ENCODE data around the gene PAPPA.

PAPPA gene

DNA sequence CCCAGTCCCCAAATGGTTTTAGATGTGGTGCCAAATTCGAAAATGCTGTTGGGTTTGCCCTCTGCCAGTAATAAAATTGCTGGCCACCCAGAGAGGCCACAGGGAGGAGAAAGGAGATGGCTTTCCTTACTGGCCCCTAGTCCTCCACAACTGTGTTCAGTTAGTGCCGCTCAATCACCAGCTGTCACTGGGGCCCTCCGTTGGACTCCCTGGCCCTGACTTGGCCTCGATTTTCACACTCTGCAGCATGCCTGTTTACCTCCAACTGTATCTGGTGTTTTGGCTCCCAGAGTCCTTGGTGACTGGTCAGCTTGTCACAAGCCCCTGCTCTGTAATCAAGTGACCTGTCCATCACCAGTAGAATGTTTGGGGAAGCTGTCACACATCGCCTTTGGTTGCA is 97.8 kb downstream of the PAPPA start:
- H3K4me3 ChIP-seq (ENCODE audit: low read length) = no peak overlapping the region
- TF ChIP-seq, protein P1, sequence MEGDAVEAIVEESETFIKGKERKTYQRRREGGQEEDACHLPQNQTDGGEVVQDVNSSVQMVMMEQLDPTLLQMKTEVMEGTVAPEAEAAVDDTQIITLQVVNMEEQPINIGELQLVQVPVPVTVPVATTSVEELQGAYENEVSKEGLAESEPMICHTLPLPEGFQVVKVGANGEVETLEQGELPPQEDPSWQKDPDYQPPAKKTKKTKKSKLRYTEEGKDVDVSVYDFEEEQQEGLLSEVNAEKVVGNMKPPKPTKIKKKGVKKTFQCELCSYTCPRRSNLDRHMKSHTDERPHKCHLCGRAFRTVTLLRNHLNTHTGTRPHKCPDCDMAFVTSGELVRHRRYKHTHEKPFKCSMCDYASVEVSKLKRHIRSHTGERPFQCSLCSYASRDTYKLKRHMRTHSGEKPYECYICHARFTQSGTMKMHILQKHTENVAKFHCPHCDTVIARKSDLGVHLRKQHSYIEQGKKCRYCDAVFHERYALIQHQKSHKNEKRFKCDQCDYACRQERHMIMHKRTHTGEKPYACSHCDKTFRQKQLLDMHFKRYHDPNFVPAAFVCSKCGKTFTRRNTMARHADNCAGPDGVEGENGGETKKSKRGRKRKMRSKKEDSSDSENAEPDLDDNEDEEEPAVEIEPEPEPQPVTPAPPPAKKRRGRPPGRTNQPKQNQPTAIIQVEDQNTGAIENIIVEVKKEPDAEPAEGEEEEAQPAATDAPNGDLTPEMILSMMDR (conservative IDR thresholded peaks at IDR 0.05; ENCODE audit: low read depth, low read length) = no peak
- DNase-seq (ENCODE audit: low read depth) = no peak

DNA sequence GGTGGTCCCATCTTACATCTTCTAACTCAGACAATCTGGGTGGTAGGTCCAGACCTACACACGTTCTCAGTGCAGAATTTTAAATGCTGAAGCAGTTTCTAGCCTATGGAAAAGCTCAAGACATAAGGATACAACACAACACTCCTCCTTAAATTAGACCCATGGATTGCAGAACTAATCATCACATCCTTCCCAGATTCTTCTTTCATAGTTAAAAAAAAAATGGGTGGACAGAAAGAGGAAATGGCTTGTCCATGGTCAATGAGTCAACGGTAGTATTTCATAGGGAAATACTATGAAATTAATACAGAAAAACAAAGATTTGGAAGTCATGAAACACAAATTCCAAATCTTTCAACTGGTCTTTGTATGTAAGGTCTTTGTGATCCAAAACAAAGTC is 106.9 kb downstream of the PAPPA start:
- no peak for DNase-seq (ENCODE audit: low read depth)
- TF ChIP-seq, protein P1 (conservative IDR thresholded peaks at IDR 0.05; ENCODE audit: low read depth, low read length) = no peak

DNA sequence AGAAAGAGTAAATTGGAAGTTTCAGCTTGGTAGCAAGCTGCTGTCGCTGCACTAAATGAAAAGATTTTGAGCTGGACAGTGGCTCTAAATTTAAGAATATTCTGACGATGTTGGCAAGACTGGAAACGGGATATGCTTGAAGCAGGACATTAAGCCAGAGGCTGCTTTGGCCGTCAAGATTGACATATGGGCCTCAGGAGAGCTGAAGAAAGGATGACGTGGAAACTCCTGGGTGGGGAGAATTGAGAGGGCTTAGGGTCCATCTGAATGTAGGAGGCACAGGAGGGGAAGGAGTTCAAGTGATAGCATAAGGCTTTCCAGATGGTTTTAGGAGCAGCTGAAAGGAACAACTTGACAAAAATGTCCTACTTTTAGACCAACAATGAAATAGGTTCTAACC is 108.9 kb downstream of the PAPPA start:
- no peak overlapping the region for H3K4me3 ChIP-seq (ENCODE audit: low read length)
- DNase-seq (ENCODE audit: low read depth) = no peak
- TF ChIP-seq, protein P1 (conservative IDR thresholded peaks at IDR 0.05; ENCODE audit: low read depth, low read length) = no peak

More for the DNA sequence above, 106.9 kb downstream of the PAPPA start:
- H3K4me3 ChIP-seq (ENCODE audit: low read length) = no peak overlapping the region

DNA sequence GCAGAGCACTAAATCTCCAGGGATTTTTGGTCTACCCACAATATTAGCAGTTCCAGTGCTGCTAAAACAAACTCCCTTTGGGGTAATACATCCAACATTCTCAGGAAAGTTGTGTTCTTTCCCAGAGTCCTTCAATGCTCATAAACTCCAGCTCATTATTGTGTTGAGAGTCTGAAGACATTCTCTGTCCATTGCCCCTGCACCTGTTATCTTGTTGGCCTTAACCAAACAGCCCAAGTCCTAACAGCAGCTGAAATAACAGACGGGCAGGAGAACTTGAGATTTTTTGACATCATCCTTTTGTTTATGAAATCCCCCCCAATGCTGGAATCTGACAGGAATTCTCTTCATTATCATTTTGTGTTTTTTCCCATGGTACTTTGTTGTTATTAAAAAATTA is 110.8 kb downstream of the PAPPA start:
- TF ChIP-seq, protein P1 (conservative IDR thresholded peaks at IDR 0.05; ENCODE audit: low read depth, low read length) = no peak
- H3K4me3 ChIP-seq (ENCODE audit: low read length) = no peak overlapping the region

DNA sequence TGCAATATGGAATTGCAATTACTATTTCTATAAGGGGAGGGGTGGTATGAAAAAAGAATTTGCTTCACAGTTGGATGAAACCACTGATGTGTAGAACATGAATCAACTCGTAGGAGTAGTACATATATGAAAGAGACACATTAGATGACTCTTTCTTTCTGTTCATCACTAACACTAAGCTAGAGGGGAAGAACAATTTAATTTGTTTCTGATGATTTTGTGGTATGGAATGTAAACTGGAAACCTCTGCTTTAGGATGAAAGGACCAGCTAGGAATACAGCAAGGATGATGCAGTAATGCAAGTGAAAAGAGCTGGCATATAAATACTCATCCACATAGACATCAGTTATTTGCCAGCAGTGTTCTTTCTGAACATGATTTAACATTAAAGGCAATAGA is 113.4 kb downstream of the PAPPA start:
- no peak overlapping the region for H3K4me3 ChIP-seq (ENCODE audit: low read length)
- TF ChIP-seq, protein P1 (conservative IDR thresholded peaks at IDR 0.05; ENCODE audit: low read depth, low read length) = no peak
- DNase-seq (ENCODE audit: low read depth) = no peak

More for the DNA sequence above, 110.8 kb downstream of the PAPPA start:
- DNase-seq (ENCODE audit: low read depth) = no peak

DNA sequence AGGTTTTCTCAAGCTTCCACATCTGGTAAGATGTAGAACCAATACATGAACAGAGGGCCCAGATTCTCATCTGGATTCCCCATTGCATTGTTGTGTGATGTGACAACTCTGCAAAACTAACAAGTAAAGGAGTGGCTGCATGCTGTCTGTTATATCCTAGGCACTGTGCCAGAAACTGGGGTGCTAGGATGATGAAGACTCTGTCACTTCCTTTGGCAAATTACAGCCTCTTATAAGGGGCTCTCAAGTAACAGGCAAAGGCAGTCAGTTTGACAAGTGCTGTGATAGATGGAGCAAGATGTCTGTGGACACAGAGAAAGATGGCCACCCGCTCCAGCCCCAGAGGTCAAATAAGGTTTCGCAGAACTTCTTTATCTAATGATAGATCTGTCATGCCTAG is 115.7 kb downstream of the PAPPA start:
- H3K4me3 ChIP-seq (ENCODE audit: low read length) = no peak overlapping the region
- no peak for DNase-seq (ENCODE audit: low read depth)
- TF ChIP-seq, protein P1 (conservative IDR thresholded peaks at IDR 0.05; ENCODE audit: low read depth, low read length) = no peak

DNA sequence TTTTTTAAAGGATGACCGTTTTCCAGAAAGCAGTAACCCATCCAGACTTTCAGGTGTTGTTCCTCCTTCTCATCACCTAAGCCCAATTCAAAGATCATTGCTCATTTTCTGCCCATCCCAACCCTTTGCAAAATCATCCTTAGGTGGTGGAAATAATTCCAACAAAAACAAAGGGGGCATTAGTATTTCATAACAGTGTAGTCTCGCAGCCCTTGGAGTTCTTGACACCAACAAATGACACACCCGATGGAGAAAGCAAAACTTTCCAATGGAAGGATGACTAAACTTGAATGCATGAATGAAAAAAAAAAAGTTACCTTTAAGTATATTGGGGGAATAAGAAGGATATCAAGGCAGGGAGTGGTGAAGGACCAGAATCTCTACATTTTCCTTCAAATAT is 117.0 kb downstream of the PAPPA start:
- H3K4me3 ChIP-seq (ENCODE audit: low read length) = no peak overlapping the region
- TF ChIP-seq, protein P1 (conservative IDR thresholded peaks at IDR 0.05; ENCODE audit: low read depth, low read length) = no peak
- DNase-seq (ENCODE audit: low read depth) = no peak
